Subcutaneous abdominal adipose tissue (tissue), 5 donors: Measurements from ENCODE around the gene ITCH.
"Not testable (repeated sequence)": the region's sequence is repeated elsewhere in the genome, so short reads cannot be mapped to it uniquely, and the experiment has no call there.

ENCODE experiments used
- H3K27ac ChIP-seq: one replicate; pipeline ENCODE4 v1.7.0; 2013; ENCODE audit warnings: low read depth, mild to moderate bottlenecking, inconsistent platforms, low read length, moderate library complexity
- H3K27me3 ChIP-seq, 5 donors: one replicate each; pipeline ENCODE4 v1.7.0; 2013; ENCODE audit warnings: low read length in 5 of 5, inconsistent platforms in 1 of 5; ENCODE audit not compliant: control insufficient read depth in 5 of 5, insufficient read depth in 4 of 5
- H3K36me3 ChIP-seq, 5 donors: one replicate each; pipeline ENCODE4 v1.7.0; 2013; ENCODE audit warnings: low read length in 5 of 5; ENCODE audit not compliant: control insufficient read depth in 5 of 5, insufficient read depth in 5 of 5
- H3K4me1 ChIP-seq, 5 donors: one replicate each; pipeline ENCODE4 v1.7.0; 2013; ENCODE audit warnings: low read length in 5 of 5, mild to moderate bottlenecking in 3 of 5, moderate library complexity in 1 of 5; ENCODE audit not compliant: control insufficient read depth in 5 of 5, insufficient read depth in 5 of 5
- H3K4me3 ChIP-seq, 5 donors: one replicate each; pipeline ENCODE4 v1.7.0; 2013; ENCODE audit warnings: low read length in 5 of 5, low read depth in 1 of 5
- H3K9ac ChIP-seq, 5 donors: one replicate each; pipeline ENCODE4 v1.7.0; 2013; ENCODE audit warnings: low read length in 5 of 5, mild to moderate bottlenecking in 4 of 5, moderate library complexity in 3 of 5
- H3K9me3 ChIP-seq, 5 donors: one replicate each; pipeline ENCODE4 v1.7.0; 2013; ENCODE audit warnings: low read length in 5 of 5; ENCODE audit not compliant: control insufficient read depth in 5 of 5
- donor health status: healthy.
- donor health status: healthy.
- donor health status: healthy.
- donor health status: healthy.
- donor health status: healthy.

ITCH gene

GRCh38 chr20:34468951-34469350 lies 105.9 kb downstream of the ITCH start:
- Histone ChIP-seq H3K27me3 (no peaks in the 10 kb centered on the region), H3K36me3 (peaks cover 7 to 34% (median 20%) of the 10 kb centered on the region in 5 donors), H3K4me1 (peaks cover 0 to 5% (median 3%) of the 10 kb centered on the region in 5 donors), H3K9me3 (no peaks in the 10 kb centered on the region), H3K4me3 (no peak overlapping the region), H3K27ac (no peak overlapping the region), H3K9ac (no peak overlapping the region)

- peak overlapping the region; percentile 26 for H3K27ac ChIP-seq
- H3K36me3 ChIP-seq, result peaks cover 6 to 36% (median 17%) of the 10 kb centered on the region in 5 donors
- H3K9me3 ChIP-seq, result no peaks in the 10 kb centered on the region
- no peak overlapping the region for H3K4me3 ChIP-seq
- H3K27me3 ChIP-seq, result no peaks in the 10 kb centered on the region
- peaks cover 0 to 7% (median 5%) of the 10 kb centered on the region in 5 donors for H3K4me1 ChIP-seq
- no peak overlapping the region for H3K9ac ChIP-seq
These were observed 109.3 kb downstream of the ITCH start for GRCh38 chr20:34472246-34472925.

GRCh38 chr20:34473262-34473883 lies 110.3 kb downstream of the ITCH start:
- no peak overlapping the region for H3K4me3 ChIP-seq
- no peaks in the 10 kb centered on the region for H3K9me3 ChIP-seq
- H3K27me3 ChIP-seq, result no peaks in the 10 kb centered on the region
- peak overlapping the region; percentile 26 for H3K27ac ChIP-seq
- H3K36me3 ChIP-seq, result peaks cover 12 to 41% (median 26%) of the 10 kb centered on the region in 5 donors
- no peak overlapping the region for H3K9ac ChIP-seq
- peaks cover 0 to 7% (median 5%) of the 10 kb centered on the region in 5 donors for H3K4me1 ChIP-seq

- Histone ChIP-seq H3K27ac (no peak overlapping the region), H3K36me3 (peaks cover 16 to 48% (median 39%) of the 10 kb centered on the region in 5 donors), H3K9ac (no peak overlapping the region), H3K4me1 (peaks cover 0 to 7% (median 5%) of the 10 kb centered on the region in 5 donors), H3K4me3 (no peak overlapping the region), H3K27me3 (no peaks in the 10 kb centered on the region), H3K9me3 (no peaks in the 10 kb centered on the region)
These were observed 113.1 kb downstream of the ITCH start for GRCh38 chr20:34475979-34476736.

- Histone ChIP-seq H3K36me3 (peaks cover 38 to 61% (median 52%) of the 10 kb centered on the region in 5 donors), H3K9ac (no peak overlapping the region)
These were observed 116.6 kb downstream of the ITCH start for GRCh38 chr20:34479627-34480026.

GRCh38 chr20:34482154-34482553 lies 119.1 kb downstream of the ITCH start:
- H3K4me1 ChIP-seq, H3K9ac ChIP-seq, H3K27ac ChIP-seq, H3K9me3 ChIP-seq, H3K4me3 ChIP-seq, H3K27me3 ChIP-seq: not testable (repeated sequence)
- H3K36me3 ChIP-seq, result peaks cover 41 to 67% (median 52%) of the 10 kb centered on the region in 5 donors

More at GRCh38 chr20:34479627-34480026, 116.6 kb downstream of the ITCH start:
- Histone ChIP-seq H3K27ac (no peak overlapping the region), H3K4me1 (peaks cover 0 to 3% (median 2%) of the 10 kb centered on the region in 5 donors), H3K27me3 (no peaks in the 10 kb centered on the region), H3K9me3 (peaks cover 0 to 2% (median 0%) of the 10 kb centered on the region in 5 donors), H3K4me3 (no peak overlapping the region)

GRCh38 chr20:34483585-34484220 lies 120.6 kb downstream of the ITCH start:
- H3K9ac ChIP-seq, H3K9me3 ChIP-seq, H3K27me3 ChIP-seq, H3K4me3 ChIP-seq, H3K27ac ChIP-seq, H3K4me1 ChIP-seq: not testable (repeated sequence)
- peaks cover 40 to 69% (median 52%) of the 10 kb centered on the region in 5 donors for H3K36me3 ChIP-seq

GRCh38 chr20:34485068-34485634 lies 122.1 kb downstream of the ITCH start:
- Histone ChIP-seq H3K9me3 (peaks cover 0 to 2% (median 0%) of the 10 kb centered on the region in 5 donors), H3K9ac (no peak overlapping the region), H3K4me1 (no peaks in the 10 kb centered on the region), H3K4me3 (no peak overlapping the region), H3K27ac (no peak overlapping the region), H3K36me3 (peaks cover 40 to 70% (median 56%) of the 10 kb centered on the region in 5 donors), H3K27me3 (no peaks in the 10 kb centered on the region)

GRCh38 chr20:34491226-34491931 lies 128.3 kb downstream of the ITCH start:
- Histone ChIP-seq H3K4me3 (no peak overlapping the region), H3K27ac (no peak overlapping the region), H3K36me3 (peaks cover 40 to 73% (median 59%) of the 10 kb centered on the region in 5 donors), H3K9ac (no peak overlapping the region), H3K9me3 (no peaks in the 10 kb centered on the region), H3K4me1 (no peaks in the 10 kb centered on the region), H3K27me3 (no peaks in the 10 kb centered on the region)
